Sciatic nerve (tissue), 2 donors: ENCODE data around the gene TMEM218. TPM values are rescaled to one million over a fixed set of nuclear protein-coding genes. Genes with fewer than 3 reads are reported as not detected.

ENCODE experiments used
- ATAC-seq: fragments of 200-7000 bp; cut with Tn5 transposase; one replicate; pipeline ENCODE4 v1.9.1; 2020; ENCODE audit warnings: mild to moderate bottlenecking, moderate library complexity
- DNase-seq: peaks from one replicate; pipeline ENCODE4 v3.0.0-alpha.2; 2020; ENCODE audit warnings: low spot score
- intact Hi-C: fragments of 100-400 bp; cut with DNase I; formaldehyde crosslinking; loops from one replicate; pipeline ENCODE4 v1.14.2; 2022
- total RNA-seq: library from RNA; stranded (reverse); fragmentation: NEBNext Ultra II Directional; extraction: Animal tissue kit (Norgen Biotek cat#: 25700); gene quantifications from one replicate; pipeline ENCODE4 v1.2.1, GENCODE V29; 2021
- donor health status: DM: no; HTN: no; CAD: no.
- donor health status: DM: no; HTN: no; CAD: no.

The TMEM218 gene
- total RNA-seq, 1 donor from 2014 or later: 15.2 TPM

DNA sequence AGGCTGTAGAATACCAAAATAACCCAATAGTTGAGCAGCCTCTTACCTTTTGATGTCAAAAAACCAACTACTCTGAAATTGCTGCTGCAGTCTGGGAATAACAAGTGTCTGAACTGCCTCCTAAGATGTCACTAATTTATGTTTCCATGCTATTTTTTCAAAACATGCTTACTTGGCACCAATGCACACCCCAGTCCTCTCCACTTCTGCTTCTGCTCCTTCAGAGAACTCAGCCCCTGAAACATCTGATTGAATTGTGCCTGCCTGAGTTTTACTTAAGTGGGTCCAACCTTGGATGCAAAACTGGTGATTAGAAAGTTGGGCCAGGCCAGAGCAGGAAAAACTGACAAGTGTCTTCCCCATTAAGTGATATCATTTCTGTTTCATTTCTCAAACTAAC is 24.6 kb upstream of the TMEM218 start:
- no peak for DNase-seq
- no peak for ATAC-seq
- intact Hi-C loops: no loop called here

DNA sequence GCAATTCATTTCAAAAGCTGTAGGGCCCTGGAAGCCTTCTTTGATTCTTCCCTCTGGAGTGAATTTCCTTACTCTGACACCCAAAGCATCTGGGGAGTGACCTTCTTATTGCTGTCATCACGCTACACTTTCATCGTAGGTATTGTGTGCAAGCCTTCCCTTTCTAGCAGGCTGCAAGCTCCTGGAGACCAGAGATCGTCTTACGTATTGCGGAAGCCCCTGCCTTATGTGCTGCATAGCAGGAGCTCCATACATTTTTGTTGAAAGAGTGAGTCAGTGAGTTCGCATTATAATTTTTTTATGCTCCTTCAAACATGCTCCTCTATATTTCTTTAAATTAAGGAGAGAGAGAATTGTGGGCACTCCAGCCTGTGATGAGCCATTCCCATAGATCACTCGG is 21.2 kb upstream of the TMEM218 start:
- ATAC-seq (no peak), DNase-seq (no peak)
- intact Hi-C loops: no loop called here

DNA sequence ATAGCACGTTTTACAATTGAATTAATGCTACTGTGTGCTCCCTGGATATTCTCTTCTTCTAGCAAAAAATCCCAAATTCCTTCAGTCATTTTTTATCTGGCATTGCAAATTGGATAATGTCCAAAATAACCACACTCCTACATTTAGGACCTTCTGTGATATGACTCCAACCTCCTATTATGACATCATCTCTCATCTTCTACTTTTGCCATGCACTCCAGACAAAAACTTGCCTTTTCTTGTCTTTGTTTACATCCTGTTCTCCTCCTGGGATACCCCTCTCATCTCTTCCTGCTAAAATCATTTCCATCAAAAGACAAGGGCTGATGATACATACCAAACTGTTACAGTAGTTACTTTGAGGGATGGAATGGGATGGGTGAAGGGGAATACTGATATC is 20.6 kb upstream of the TMEM218 start:
- DNase-seq: no peak
- intact Hi-C loops: no loop called here
- ATAC-seq: no peak

DNA sequence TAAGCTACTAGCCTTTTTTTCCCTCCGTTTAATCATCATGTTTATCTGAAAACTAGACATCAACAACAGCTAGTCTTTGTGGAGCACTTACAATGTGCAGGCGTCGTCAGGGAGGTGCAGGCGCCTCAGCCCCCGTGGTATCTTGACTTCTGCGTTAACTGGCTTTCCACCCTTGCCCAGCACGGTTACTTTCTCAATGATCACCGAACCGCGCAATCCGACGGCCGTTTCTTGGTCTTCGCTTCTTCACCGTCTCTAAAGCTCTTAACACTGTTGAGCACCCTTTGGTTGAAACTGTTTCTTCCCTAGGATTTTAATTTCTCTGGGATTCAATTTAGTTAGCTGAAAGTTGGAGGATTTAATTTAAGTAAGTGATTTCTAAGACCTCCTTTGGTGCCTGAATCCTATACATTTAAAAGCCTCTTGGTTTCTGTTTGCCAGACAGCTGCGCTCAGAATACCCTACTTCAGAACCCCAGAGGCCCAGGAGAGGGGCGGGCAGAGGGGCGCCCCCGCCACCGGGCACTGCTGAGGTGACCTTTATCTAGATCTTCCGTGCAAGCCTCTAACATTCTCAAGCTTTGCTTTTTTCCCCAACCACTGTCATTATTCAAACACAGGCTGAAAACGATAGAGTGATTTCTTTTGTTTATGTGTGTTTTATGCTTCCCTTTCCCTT is 18.0 kb upstream of the TMEM218 start:
- intact Hi-C loops: no loop called here
- no peak for DNase-seq
- ATAC-seq: no peak

DNA sequence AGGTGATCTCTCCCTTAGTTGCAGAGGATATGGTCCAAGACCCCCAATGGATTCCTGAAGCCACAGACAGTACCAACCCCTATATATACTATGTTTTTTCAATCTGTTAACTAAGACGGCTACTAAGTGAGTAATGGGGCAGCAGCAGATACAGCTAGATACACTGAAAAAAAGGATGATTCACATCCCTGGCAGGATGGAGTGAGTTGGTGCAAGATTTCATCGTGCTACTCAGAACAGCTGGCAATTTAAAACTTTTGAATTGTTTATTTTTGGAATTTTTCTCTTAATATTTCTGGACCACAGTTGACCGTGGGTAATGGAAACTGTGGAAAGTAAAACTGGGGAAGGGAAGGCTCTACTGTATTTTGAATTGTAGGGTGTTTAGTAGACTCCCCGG is 17.0 kb upstream of the TMEM218 start:
- no peak for DNase-seq
- intact Hi-C loops: no loop called here
- no peak for ATAC-seq

DNA sequence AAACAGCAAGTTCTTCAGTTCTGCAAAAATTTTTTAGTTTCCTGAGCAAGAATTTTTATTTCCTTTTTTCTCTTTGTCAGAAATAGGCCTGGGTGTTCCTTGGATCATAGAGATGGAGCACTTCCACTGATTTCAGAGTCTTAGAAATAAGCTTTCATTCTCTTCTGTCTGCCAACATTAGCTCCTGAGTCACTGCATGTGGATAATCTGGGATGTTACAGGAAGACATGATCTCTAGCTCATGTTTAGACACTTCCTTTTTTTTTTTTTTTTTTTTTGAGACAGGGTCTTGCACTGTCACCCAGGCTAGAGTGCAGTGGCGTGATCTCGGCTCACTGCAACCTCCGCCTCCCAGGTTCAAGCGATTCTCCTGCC is 13.2 kb upstream of the TMEM218 start:
- ATAC-seq: no peak
- intact Hi-C loops: no loop called here
- no peak for DNase-seq

DNA sequence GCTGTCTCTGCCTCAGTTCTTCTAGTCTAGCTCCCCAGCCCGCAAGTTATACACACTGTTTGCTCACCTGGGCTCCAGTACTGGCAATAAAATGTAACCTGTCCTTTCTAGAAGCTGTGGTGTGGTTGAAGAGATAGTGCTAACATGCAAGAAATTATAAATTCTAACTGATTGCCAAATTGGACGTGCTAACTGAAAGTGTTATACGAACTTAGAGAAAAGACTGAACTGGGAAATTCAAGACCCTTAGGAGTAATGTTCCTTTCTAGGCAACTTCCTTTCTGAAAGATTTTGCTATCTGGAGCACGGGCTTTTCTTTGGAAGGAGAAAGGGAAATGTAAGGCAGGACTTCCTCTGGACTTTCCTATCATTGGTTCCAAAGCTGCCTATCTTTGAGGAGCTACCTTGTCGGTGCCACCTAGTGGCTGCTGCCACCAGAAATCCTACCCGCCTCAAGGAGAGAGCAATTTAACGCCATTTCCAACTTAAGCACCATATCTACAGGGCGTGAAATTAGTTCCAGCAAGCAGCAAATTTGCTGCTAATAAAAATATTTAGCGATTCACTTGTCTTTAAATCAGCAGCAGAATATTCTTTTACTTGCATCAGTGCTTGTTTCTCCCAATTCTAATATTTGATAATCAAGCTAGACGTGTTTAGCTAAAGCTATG is 12.7 kb upstream of the TMEM218 start:
- DNase-seq (peak; percentile 64), ATAC-seq (peak; percentile 94)
- intact Hi-C loops: no loop called here

DNA sequence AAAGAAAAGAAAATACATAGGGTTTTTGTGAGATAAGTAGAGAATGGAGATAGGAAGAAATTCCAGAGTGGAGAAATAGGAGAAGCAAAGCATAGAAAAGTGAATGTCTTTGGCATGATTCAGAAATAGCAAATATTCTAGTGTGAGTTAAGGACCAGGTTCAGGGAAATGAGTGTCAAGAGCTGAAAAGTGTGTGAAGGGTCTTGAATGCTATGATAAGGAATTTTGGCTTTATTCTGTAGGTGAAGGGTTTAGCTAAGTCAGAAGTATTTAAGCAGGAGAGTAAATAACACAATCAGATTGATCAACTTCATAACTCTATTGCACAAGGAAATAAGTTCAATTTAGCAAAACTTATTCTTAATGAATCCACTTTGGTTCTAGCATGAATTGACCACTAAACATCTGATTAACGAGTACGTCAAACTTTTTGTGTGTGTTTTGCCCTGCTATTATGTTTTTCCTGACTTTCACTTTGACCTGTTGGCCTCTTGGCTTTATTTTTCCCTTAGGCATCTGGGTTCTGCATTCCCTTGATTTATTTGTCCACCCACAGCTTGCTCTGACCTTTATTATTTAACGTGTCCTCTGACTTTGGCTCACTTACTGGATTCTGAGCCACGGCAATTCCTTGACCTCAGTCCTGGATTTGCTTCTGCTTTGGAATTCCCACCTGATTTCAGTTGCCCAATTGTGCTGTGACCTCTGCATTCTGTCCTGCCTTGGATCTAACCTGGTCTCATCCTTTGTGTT is 11.9 kb upstream of the TMEM218 start:
- DNase-seq (no peak), ATAC-seq (peak; percentile 77)
- intact Hi-C loops: no loop called here

DNA sequence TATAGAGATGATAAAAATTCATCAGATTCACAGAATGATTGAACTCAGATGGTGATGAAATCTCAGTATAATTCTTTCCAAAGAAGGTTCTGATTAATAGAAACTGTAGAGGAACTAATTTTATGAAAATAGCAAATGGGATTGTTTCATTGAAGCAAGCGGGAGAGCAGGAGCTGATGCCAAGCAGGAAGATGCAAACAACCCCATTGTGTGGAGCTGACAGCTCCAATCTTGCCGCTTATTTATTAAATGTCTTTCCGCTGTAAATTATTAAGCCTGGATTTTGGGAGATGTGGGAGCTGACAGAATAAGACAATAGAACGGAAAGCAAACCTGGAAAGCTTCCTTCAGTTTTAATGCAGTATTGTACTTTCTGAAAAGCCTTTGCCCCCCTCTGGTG is 6.0 kb upstream of the TMEM218 start:
- intact Hi-C loops: no loop called here
- no peak for ATAC-seq
- DNase-seq: no peak

DNA sequence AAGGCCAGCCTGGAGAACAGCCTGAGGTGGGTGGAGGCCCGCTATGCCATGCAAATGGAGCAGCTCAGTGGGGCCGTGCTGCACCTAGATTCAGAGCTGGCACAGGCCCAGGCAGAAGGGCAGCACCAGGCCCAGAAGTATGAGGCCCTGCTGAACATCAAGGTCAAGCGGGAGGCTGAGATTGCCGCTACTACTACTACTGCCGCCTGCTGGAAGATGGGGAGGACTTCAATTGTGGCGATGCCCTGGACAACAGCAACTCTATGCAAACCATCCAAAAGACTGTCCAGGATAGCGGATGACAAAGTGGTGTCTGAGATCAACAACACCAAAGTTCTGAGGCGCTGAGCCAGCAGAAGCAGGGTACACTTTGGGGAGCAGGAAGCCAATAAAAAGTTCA is 3.1 kb upstream of the TMEM218 start:
- intact Hi-C loops: no loop called here
- no peak for DNase-seq

DNA sequence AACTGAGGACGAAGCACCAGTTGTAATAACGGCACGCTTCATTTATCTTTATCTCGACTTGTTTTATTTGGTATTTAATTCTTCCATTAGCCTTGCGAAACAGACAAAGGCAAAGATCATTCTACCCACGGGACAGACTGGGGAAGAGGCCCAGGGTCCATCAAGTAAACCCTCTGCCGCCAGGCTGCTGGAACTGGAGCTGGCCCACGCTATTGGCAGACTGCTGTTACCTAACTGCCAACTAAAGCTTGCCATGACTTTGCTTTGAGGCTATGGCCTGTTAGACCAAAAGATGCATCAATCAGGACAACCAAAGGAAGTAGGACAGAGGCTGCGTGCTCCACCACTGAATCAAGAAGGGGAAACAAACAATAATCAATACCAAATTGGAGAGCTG is 780 bp upstream of the TMEM218 start:
- no peak for DNase-seq
- intact Hi-C loops: no loop called here
- ATAC-seq: no peak

More for the DNA sequence above, 3.1 kb upstream of the TMEM218 start:
- no peak for ATAC-seq

DNA sequence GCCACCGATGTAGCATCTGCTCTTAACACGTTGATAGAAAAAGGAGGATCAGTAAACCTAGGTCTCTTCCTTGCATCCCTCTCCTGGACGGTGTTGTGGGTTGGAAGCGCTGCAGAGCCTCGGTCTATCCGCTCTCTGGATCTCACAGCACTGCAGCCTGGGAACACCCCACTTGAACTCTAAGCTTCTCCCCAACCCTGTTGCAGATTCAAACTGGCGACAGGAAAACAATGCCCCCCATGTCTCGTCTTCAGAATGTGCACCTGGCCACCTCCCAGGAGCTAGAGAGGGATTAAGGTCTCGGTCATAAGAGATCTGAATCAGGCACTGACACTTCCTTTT is 454 bp downstream of the TMEM218 start:
- no peak for DNase-seq
- intact Hi-C loops: no loop called here
- ATAC-seq: peak; percentile 8

DNA sequence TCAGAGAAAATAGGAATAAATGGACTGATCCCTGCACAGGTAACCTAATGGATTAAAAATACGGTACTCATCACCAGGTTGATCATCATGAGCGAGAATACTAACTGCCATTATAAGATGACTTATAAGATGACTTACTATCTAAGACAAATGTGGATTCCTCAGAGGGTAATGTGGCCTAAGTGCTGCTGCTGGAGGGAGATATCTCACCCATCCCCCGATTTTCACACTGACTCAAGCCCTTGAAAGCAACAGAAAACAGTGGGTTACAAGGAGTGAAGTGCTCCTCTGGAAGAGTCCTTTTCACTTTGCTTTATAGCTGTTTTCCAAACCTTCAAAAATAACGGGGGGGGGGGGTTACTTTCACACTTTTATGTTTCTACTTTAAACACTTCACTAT is 920 bp downstream of the TMEM218 start:
- ATAC-seq (no peak), DNase-seq (no peak)
- intact Hi-C loops: no loop called here

DNA sequence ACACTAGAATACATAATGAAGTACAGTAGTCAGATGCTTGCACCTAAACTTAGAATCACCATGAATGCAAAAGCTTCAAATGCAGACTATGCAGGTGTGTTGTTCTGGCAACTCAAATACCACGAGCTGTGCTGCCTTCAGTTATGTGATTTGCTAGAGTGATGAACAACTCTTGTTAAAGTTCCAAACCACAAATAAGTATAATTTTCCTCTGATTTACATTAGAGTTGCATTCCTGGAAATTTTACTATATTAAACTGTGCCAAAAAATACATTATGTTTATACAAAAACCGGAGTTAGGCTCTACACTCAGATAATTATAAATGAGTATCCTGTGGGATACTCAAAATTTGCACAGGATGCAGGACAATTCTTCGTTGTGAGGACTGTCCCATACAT is 3.0 kb downstream of the TMEM218 start:
- intact Hi-C loops: no loop called here
- no peak for ATAC-seq

DNA sequence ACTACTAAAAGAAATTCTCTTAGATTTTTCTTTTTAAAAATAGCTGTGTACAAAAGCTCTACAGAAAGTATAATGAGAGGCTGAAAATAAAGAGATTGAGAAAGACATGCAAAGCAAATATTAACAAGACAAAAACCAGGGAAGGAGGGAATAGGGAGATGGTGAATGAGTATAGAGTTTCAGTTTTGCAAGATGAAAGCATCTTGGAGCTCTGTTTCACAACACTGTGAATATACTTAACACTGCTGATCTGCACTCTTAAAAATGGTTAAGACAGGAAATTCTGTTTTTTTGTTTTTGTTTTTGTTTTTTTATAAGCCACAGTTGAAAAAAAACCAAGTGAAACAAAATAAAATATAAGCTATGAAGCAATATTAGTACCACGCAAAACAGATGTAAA is 5.5 kb downstream of the TMEM218 start:
- intact Hi-C loops: no loop called here
- ATAC-seq: no peak
- DNase-seq: no peak

More for the DNA sequence above, 3.0 kb downstream of the TMEM218 start:
- no peak for DNase-seq

DNA sequence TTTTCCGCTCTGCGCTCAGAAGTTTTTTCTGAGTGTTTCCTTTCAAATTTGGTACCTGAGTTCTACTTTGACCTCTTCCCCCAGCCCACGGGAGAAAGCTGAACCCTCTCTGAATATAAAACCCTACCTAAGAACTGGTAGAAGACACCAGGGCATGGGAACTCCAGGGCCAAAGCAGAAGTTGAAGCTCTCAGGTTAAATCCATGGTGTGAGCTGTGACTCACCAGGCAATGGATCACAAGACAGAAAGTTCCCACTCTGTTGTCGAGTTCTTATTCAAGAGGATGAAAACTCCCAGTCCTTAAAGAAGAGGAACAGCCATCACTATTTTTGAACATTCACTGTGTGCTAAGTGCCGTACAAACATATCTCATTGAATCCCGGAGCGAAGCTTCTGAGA is 8.9 kb downstream of the TMEM218 start:
- no peak for DNase-seq
- intact Hi-C loops: no loop called here

DNA sequence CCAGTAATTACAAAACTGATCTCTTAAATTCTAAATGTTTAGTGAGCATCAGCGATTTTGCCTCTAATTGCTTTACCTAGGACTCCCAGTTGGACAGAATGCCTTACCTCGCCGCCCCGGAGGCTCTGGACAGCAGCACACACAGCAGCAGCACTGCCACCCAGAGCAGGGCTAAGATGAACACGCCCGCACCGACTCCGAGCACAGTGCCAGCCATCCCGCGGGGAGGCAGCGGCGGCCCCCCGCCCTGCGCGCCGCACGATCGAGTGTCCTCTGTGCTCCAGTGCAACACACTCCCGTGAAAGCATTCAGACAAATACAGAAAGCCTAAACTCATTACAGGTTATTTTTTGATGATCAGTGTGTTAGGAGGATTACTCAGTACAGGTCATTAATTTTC is 9.4 kb downstream of the TMEM218 start:
- ATAC-seq: no peak
- no peak for DNase-seq
- intact Hi-C loops: no loop called here

More for the DNA sequence above, 8.9 kb downstream of the TMEM218 start:
- ATAC-seq: no peak

DNA sequence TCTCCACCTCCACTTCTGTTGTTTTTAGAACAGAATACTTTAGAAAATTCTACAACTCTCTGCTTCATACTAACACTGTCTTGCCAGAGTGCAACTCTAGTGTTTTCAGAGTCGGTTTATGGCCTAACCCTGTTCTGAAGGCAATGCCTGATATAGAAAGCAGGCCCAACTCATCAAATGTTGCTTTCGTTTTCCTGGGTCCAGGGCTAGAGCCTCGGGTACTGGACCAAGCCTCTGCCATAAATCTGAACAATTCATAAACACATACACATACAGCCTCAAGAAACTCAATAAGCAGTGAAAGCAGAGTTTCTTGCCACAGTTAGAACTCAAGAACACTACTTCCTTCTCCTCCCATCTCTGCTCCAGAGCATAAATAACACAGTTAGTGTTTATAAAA is 9.8 kb downstream of the TMEM218 start:
- no peak for DNase-seq
- no peak for ATAC-seq
- intact Hi-C loops: no loop called here

DNA sequence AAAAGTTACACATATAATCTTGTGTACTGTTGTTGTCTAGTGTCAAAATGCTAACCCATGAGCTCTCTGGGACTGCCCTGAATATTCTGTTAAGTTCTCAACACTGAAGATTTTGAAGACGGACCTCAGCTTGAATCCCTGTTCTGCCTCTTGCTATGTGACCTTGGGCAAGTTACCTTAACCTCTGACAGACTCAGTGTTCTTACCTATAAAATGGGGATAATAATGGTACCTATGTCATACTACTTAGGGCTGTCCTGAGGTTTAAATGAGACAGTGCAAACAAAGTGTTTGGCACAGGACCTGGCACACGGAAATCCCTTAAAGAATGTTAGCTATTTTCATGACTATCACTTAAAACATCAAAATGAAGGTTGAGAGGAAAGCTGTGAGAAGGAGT is 11.3 kb downstream of the TMEM218 start:
- DNase-seq (no peak), ATAC-seq (no peak)
- intact Hi-C loops: no loop called here

DNA sequence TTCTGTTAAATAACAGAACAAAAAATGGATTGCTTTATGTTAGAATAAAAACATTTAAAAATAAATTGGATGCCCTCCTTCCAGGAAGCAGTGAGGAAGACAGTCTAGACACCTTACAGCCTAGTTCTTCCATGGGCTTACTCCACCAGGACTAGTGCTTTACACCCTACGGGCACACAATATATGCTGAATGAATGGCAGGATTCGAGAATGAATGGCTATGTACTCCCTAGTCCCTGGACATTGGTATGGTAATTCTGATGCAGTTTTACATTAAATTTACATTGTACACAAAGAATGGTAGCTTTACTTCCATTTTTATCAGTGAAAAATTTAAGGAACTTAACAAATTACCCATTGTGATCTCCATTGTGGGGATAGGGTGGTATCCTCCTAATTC is 16.7 kb downstream of the TMEM218 start:
- ATAC-seq: no peak
- intact Hi-C loops: loop anchor here (5.0 kb wide), 1 partner anchor 308 kb away; no protein-coding TSS in a partner anchor

More for the DNA sequence above, 16.7 kb downstream of the TMEM218 start:
- DNase-seq: no peak
